ENCODE measurements around the gene ZNFX1.
"Not testable (repeated sequence)": the region's sequence is repeated elsewhere in the genome, so short reads cannot be mapped to it uniquely, and the experiment has no call there.

ZNFX1 gene

GRCh38 chr20:49278036-49278817 lies at the start of gene ZNFX1:
TSS of gene ZNFX1 (minus strand) at chr20:49278057. CDS start at chr20:49275839, 2,218 bp downstream.
- DNase-seq = peak; percentile 96

GRCh38 chr20:49326026-49326425 lies 48.2 kb upstream of the ZNFX1 start:
- DNase-seq = no peak

- DNase-seq = no peak
These were observed 46.4 kb upstream of the ZNFX1 start for GRCh38 chr20:49324306-49324705.

GRCh38 chr20:49323622-49324238 lies 45.9 kb upstream of the ZNFX1 start:
- DNase-seq = peak; percentile 2

- no peak for DNase-seq
These were observed 42.6 kb upstream of the ZNFX1 start for GRCh38 chr20:49320460-49320859.

- DNase-seq = no peak
These were observed 41.5 kb upstream of the ZNFX1 start for GRCh38 chr20:49319208-49319809.

GRCh38 chr20:49318430-49319207 lies 40.8 kb upstream of the ZNFX1 start:
- peak; percentile 3 for DNase-seq

GRCh38 chr20:49318091-49318429 lies 40.2 kb upstream of the ZNFX1 start:
- no peak for DNase-seq

GRCh38 chr20:49316704-49317103 lies 38.8 kb upstream of the ZNFX1 start:
- no peak for DNase-seq

- no peak for DNase-seq
These were observed 37.7 kb upstream of the ZNFX1 start for GRCh38 chr20:49315580-49315979.

GRCh38 chr20:49314052-49314451 lies 36.2 kb upstream of the ZNFX1 start:
- DNase-seq = not testable (repeated sequence)

GRCh38 chr20:49313283-49313682 lies 35.4 kb upstream of the ZNFX1 start:
- DNase-seq = no peak

GRCh38 chr20:49312661-49313060 lies 34.8 kb upstream of the ZNFX1 start:
- no peak for DNase-seq

- no peak for DNase-seq
These were observed 32.8 kb upstream of the ZNFX1 start for GRCh38 chr20:49310705-49311104.

- DNase-seq = no peak
These were observed 31.0 kb upstream of the ZNFX1 start for GRCh38 chr20:49308875-49309274.

GRCh38 chr20:49306903-49307620 lies 29.2 kb upstream of the ZNFX1 start:
- DNase-seq = no peak

GRCh38 chr20:49303065-49303552 lies 25.3 kb upstream of the ZNFX1 start:
- no peak for DNase-seq

- no peak for DNase-seq
These were observed 20.0 kb upstream of the ZNFX1 start for GRCh38 chr20:49297605-49298530.

- DNase-seq = not testable (repeated sequence)
These were observed 16.3 kb upstream of the ZNFX1 start for GRCh38 chr20:49294002-49294654.

GRCh38 chr20:49293122-49293521 lies 15.3 kb upstream of the ZNFX1 start:
- DNase-seq = no peak

- no peak for DNase-seq
These were observed 14.2 kb upstream of the ZNFX1 start for GRCh38 chr20:49292010-49292409.

Measured in activated T-cell treated with anti-CD3 and anti-CD28 coated beads for 4 hours (primary cell).